Measurements from ENCODE around the gene HIP1R.

Gene HIP1R

DNA sequence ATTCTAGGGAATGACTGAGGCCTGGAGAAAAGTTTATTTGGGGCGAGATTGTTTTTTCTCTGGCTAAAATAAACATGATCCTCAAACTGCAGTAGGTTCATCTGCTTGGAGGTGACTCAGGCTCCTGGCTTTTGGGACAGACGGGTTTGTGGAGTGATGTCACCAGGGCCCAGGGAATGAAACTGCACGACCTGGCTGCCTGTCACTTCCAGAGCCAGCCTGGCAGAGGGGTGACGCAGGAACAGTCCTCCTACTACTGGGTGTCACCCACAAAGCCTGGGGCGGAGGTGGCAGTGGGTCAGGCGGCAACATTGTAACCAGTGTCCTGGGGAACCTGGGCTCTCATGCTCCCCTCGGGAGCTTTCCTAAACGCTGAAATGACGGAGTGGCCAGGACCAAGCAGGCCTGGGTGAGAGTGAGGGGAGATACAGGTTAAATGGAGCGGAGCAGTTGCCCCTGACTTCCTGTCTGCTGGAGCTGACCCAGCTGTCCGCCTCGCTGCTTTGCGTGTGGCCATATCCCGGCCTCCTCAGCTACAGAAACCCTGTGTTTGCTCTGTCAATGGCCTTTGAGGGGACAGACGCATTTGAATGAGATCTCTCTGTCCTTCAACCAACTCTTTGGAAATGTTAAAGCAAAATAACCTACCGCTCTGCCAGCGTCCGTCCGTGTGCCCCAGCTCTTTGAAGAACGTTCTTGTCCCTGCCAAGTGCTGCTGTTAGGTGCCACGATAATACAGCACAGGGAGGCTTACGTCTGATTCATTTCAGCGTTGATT, 6.5 kb downstream of the HIP1R start:
- no peaks in the 10 kb centered on the region for H3K9me3 ChIP-seq (ENCODE audit: control insufficient read depth in 2 of 2, low read length in 2 of 2)
- H3K27me3 ChIP-seq (ENCODE audit: control insufficient read depth in 2 of 2, insufficient read depth in 2 of 2, low read length in 2 of 2), result no peaks in the 10 kb centered on the region
- H3K36me3 ChIP-seq (ENCODE audit: control insufficient read depth in 2 of 2, insufficient read depth in 2 of 2, low read length in 2 of 2), result peaks cover 0 to 2% of the 10 kb centered on the region in 2 donors
- H3K9ac ChIP-seq (ENCODE audit: low read depth in 1 of 2, low read length in 2 of 2), result no peak overlapping the region
- peaks cover 32 to 33% of the 10 kb centered on the region in 2 donors for H3K4me1 ChIP-seq (ENCODE audit: control insufficient read depth in 2 of 2, insufficient read depth in 2 of 2, low read length in 2 of 2)
- H3K4me3 ChIP-seq (ENCODE audit: low read length in 2 of 2), result no peak overlapping the region
- H3K27ac ChIP-seq (ENCODE audit: low read depth in 2 of 2, low read length in 2 of 2), result no peak overlapping the region

DNA sequence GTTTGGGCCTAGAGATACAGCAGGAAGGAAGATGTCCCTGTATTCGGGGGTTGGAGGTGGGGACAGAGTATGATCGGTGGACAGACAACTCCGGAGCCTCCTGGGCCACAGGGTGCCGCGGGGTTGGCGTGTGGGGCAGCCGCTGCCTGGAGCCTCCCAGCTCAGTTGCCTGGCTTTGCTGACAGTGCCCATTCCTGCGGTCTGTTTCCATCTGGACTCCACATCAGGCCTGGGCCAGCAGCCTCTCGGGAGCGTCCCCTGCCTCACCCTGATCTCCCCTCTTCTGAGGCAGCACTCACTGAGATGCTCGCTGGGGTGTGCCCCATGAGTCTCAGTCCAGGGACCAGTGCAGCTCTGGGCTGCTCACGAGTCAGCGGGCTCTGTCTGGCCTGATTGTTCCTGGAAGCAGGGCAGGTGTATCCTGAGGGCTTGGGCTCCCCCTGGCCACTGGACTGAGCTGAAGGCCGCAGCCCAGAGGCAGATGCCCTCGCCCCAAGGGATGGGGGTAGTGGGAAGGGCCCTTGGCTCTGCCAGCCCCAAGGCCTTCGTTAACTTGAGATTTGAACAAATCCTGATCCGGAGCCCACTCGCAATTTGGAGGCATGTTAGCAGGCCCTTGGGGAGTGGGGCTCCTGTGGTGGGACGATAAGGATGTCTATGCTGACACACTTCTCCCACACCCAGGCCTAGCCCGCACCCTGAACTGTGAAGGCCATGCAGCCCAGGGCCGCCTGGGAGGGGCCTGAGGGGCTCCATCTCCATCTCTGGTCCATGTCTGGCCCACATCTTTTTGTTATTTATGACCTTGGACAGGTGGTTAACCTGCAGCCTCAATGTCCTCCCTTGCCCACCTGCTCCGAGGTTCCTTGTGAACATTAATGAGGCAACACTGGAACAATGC, 7.5 kb downstream of the HIP1R start:
- H3K36me3 ChIP-seq (ENCODE audit: control insufficient read depth in 2 of 2, insufficient read depth in 2 of 2, low read length in 2 of 2), result peaks cover 0 to 2% of the 10 kb centered on the region in 2 donors
- peaks cover 24 to 25% of the 10 kb centered on the region in 2 donors for H3K4me1 ChIP-seq (ENCODE audit: control insufficient read depth in 2 of 2, insufficient read depth in 2 of 2, low read length in 2 of 2)
- no peak overlapping the region for H3K9ac ChIP-seq (ENCODE audit: low read depth in 1 of 2, low read length in 2 of 2)
- H3K9me3 ChIP-seq (ENCODE audit: control insufficient read depth in 2 of 2, low read length in 2 of 2), result no peaks in the 10 kb centered on the region
- no peaks in the 10 kb centered on the region for H3K27me3 ChIP-seq (ENCODE audit: control insufficient read depth in 2 of 2, insufficient read depth in 2 of 2, low read length in 2 of 2)
- no peak overlapping the region for H3K27ac ChIP-seq (ENCODE audit: low read depth in 2 of 2, low read length in 2 of 2)
- no peak overlapping the region for H3K4me3 ChIP-seq (ENCODE audit: low read length in 2 of 2)

DNA sequence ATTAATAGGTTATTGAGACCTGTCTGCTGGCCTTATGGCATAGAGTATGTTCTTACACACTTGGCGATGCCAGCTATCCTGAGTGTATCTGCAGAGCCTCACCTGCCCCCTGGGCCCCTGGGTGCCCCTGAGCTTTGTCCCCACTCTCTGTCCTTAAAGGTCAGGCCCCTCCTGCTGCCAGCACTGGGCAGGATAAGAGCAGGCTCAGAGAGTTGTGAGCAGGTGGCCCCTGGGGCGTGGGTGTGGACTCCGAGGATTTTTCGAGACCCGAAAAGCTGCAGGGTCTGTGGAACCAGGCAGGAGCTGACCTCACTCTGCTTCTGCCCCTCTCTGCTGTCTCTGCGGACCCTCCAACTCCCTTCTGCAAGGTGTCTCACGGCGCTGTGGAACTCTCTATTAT, 8.2 kb downstream of the HIP1R start:
- Histone ChIP-seq H3K9me3 (ENCODE audit: control insufficient read depth in 2 of 2, low read length in 2 of 2) (no peaks in the 10 kb centered on the region), H3K36me3 (ENCODE audit: control insufficient read depth in 2 of 2, insufficient read depth in 2 of 2, low read length in 2 of 2) (peaks cover 0 to 4% of the 10 kb centered on the region in 2 donors), H3K27ac (ENCODE audit: low read depth in 2 of 2, low read length in 2 of 2) (no peak overlapping the region), H3K27me3 (ENCODE audit: control insufficient read depth in 2 of 2, insufficient read depth in 2 of 2, low read length in 2 of 2) (no peaks in the 10 kb centered on the region), H3K4me1 (ENCODE audit: control insufficient read depth in 2 of 2, insufficient read depth in 2 of 2, low read length in 2 of 2) (peaks cover 17 to 19% of the 10 kb centered on the region in 2 donors), H3K4me3 (ENCODE audit: low read length in 2 of 2) (no peak overlapping the region), H3K9ac (ENCODE audit: low read depth in 1 of 2, low read length in 2 of 2) (no peak overlapping the region)

DNA sequence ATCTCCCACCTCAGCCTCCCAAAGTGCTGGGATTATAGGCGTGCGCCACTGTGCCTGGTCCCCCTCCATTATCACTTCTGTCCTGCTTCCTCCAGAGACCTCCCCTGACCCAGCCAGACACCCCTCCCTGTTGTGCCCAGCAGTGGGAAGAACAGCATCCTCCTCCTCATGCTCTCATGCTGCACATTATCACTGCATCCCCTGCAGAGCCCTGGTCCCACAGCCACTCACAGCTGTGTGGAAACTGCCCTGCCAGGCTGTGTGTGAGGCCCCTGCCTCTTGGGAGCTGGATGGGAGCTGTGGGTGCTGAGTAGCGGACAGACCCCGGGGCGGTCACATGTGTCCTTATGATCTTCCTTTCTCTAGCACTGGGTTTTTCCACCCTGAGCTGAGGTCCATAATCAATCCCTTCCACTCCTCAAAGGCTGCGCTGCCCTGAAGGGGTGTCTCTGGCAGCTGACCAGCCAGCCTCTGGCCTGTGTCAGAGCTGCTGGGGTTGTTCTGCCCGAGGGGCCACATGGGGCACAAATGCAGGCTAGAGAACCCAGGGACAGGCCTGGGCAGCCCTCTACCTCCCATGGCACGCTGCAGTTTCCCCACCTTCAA, 9.2 kb downstream of the HIP1R start:
- Histone ChIP-seq H3K27ac (ENCODE audit: low read depth in 2 of 2, low read length in 2 of 2) (no peak overlapping the region), H3K9ac (ENCODE audit: low read depth in 1 of 2, low read length in 2 of 2) (no peak overlapping the region), H3K27me3 (ENCODE audit: control insufficient read depth in 2 of 2, insufficient read depth in 2 of 2, low read length in 2 of 2) (no peaks in the 10 kb centered on the region), H3K9me3 (ENCODE audit: control insufficient read depth in 2 of 2, low read length in 2 of 2) (no peaks in the 10 kb centered on the region), H3K4me1 (ENCODE audit: control insufficient read depth in 2 of 2, insufficient read depth in 2 of 2, low read length in 2 of 2) (peaks cover 7 to 9% of the 10 kb centered on the region in 2 donors), H3K4me3 (ENCODE audit: low read length in 2 of 2) (no peak overlapping the region), H3K36me3 (ENCODE audit: control insufficient read depth in 2 of 2, insufficient read depth in 2 of 2, low read length in 2 of 2) (peaks cover 0 to 9% of the 10 kb centered on the region in 2 donors)

DNA sequence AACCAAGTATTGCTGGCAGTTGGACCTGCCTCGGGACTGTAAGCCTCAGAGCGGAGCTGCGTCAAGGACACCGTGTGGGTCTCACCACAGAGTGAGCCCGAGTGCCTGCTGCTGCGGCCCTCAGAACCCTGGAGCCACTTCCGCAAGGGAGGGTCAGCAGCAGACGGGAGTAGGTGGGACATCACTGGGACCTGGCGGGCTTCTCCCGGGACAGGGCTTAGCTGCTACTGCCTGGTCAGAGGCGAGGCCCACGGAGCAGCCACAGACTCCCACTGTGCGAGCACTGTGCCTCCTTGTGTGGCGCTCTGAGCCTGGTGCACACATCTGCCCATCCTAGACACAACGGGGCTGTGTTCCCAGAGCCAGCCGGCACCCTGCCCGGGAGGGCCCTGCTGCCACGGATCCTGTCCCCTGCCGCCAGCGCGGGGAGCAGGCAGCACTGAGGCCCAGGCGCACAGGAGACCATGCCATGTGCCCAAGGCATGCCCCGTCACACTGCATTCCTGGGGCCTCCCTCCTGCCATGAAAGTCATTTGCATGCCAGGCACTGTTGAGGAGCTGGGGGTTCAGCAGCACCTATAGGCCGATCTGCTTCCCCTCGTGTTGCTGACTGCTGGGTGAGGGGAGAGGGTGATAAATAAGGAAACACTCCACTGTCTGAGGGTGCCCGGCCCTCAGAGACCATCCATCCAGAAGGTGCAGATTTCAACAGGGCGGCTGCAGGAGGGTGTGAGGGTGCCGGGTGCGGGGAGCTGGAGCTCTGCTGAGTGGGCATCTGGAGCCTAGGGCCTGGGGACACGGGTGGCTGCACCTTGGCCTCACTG, 10.0 kb downstream of the HIP1R start:
- Histone ChIP-seq H3K4me1 (ENCODE audit: control insufficient read depth in 2 of 2, insufficient read depth in 2 of 2, low read length in 2 of 2) (peaks cover 2% of the 10 kb centered on the region in 2 donors), H3K27me3 (ENCODE audit: control insufficient read depth in 2 of 2, insufficient read depth in 2 of 2, low read length in 2 of 2) (no peaks in the 10 kb centered on the region), H3K36me3 (ENCODE audit: control insufficient read depth in 2 of 2, insufficient read depth in 2 of 2, low read length in 2 of 2) (peaks cover 0 to 10% of the 10 kb centered on the region in 2 donors), H3K4me3 (ENCODE audit: low read length in 2 of 2) (no peak overlapping the region), H3K9ac (ENCODE audit: low read depth in 1 of 2, low read length in 2 of 2) (no peak overlapping the region), H3K9me3 (ENCODE audit: control insufficient read depth in 2 of 2, low read length in 2 of 2) (no peaks in the 10 kb centered on the region), H3K27ac (ENCODE audit: low read depth in 2 of 2, low read length in 2 of 2) (no peak overlapping the region)

DNA sequence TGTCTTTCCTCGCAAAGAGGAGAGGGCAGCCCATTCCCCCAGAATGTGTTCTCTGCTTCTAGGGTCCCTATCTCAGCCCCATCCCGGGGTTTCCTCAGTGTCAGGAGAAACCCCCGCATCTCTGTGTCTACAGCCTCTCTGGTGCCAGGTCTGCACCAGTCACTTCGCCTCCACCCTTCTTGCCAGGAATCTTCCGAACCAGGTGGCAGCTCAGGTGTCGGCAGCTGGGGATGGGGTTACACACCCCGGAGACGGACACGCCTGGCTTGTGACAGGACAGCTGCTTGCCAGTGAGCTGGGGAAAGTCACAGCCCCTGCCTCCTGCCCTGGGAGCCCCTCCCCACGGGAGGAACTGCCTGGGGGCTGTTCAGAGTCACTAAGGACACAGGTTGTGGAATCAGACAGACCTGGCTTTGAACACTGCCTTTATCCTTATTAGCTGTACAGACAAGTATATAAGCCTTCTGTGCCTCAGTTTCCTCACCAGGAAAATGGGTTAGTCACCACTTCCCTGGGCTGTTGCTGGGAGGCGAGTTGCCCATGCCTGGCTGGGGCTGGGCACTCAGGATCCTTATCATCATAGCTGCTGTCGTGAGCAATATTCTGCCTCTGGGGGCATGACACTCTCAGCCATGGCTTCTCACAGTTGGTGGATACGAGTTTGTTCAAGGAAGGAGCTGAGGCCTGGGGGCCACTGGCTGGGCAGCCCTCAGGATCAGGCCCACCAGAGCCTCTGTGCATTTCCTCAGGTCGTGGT, 10.8 kb downstream of the HIP1R start:
- H3K9me3 ChIP-seq (ENCODE audit: control insufficient read depth in 2 of 2, low read length in 2 of 2), result no peaks in the 10 kb centered on the region
- no peak overlapping the region for H3K4me3 ChIP-seq (ENCODE audit: low read length in 2 of 2)
- H3K4me1 ChIP-seq (ENCODE audit: control insufficient read depth in 2 of 2, insufficient read depth in 2 of 2, low read length in 2 of 2), result no peaks in the 10 kb centered on the region
- H3K27me3 ChIP-seq (ENCODE audit: control insufficient read depth in 2 of 2, insufficient read depth in 2 of 2, low read length in 2 of 2), result no peaks in the 10 kb centered on the region
- no peak overlapping the region for H3K9ac ChIP-seq (ENCODE audit: low read depth in 1 of 2, low read length in 2 of 2)
- peaks cover 0 to 10% of the 10 kb centered on the region in 2 donors for H3K36me3 ChIP-seq (ENCODE audit: control insufficient read depth in 2 of 2, insufficient read depth in 2 of 2, low read length in 2 of 2)
- H3K27ac ChIP-seq (ENCODE audit: low read depth in 2 of 2, low read length in 2 of 2), result no peak overlapping the region

DNA sequence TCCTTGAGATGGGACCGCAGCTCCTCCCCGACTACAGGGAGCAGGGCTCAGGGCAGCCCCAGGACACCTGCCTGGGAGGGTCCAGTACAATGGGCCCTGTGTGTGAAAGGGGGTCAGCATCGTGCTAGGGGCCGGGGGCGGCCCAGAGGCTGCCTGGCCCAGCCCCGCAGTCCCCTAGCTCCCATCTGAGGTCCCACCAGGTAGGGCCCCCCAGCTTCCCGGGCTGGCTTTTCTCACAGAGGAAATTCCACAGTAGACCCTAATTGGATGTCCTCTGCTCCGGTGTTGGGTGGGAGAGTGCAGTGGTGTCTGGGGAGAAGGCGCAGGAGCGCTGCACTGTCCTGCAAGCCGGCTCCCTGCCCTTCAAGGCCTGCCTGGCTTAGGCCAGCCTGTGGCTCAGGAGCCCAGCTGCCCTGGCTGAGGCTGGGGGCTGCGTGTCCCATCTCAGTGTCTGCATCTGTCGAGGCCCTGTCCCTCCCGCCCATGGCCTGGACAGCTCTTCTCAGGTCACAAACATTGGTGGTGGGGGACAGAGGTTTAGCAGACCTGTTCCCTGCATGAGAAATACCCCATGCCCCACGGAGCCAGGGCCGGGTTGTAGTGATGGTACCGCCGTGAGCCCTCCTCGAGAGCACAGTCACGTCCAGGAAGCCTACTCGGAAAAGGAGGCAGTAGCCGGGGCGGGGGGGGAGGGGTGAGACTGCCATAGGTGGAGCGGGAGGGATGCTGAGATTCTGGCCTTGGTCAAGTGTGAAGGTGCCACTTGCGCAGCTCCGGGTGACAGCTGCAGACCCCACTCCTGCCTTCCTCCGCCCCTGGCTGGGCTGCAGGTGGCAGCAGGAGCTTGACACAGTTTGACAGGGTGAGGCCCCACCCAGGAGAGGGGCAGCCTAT, 11.6 kb downstream of the HIP1R start:
- Histone ChIP-seq H3K9me3 (ENCODE audit: control insufficient read depth in 2 of 2, low read length in 2 of 2) (no peaks in the 10 kb centered on the region), H3K4me3 (ENCODE audit: low read length in 2 of 2) (no peak overlapping the region), H3K9ac (ENCODE audit: low read depth in 1 of 2, low read length in 2 of 2) (no peak overlapping the region), H3K27ac (ENCODE audit: low read depth in 2 of 2, low read length in 2 of 2) (no peak overlapping the region), H3K36me3 (ENCODE audit: control insufficient read depth in 2 of 2, insufficient read depth in 2 of 2, low read length in 2 of 2) (peaks cover 3 to 10% of the 10 kb centered on the region in 2 donors), H3K27me3 (ENCODE audit: control insufficient read depth in 2 of 2, insufficient read depth in 2 of 2, low read length in 2 of 2) (no peaks in the 10 kb centered on the region), H3K4me1 (ENCODE audit: control insufficient read depth in 2 of 2, insufficient read depth in 2 of 2, low read length in 2 of 2) (no peaks in the 10 kb centered on the region)

DNA sequence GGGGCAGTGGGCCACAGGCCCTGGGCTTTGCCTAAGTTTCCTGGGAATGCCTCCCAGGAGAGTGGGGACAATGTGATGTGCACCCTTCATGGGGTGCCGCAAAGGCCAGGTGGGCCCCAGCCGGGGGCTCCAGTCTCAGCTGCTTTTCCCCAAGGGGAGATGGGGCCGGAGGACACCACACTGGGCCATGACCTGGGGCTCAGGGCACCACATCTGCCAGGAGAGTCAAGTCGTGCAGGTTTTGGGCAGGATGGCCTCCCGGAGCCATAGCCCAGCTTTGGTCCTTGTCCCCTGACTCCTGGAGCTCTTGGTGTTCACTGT, 12.2 kb downstream of the HIP1R start:
- Histone ChIP-seq H3K27me3 (ENCODE audit: control insufficient read depth in 2 of 2, insufficient read depth in 2 of 2, low read length in 2 of 2) (no peaks in the 10 kb centered on the region), H3K27ac (ENCODE audit: low read depth in 2 of 2, low read length in 2 of 2) (no peak overlapping the region), H3K9me3 (ENCODE audit: control insufficient read depth in 2 of 2, low read length in 2 of 2) (no peaks in the 10 kb centered on the region), H3K4me1 (ENCODE audit: control insufficient read depth in 2 of 2, insufficient read depth in 2 of 2, low read length in 2 of 2) (no peaks in the 10 kb centered on the region), H3K4me3 (ENCODE audit: low read length in 2 of 2) (no peak overlapping the region), H3K9ac (ENCODE audit: low read depth in 1 of 2, low read length in 2 of 2) (no peak overlapping the region), H3K36me3 (ENCODE audit: control insufficient read depth in 2 of 2, insufficient read depth in 2 of 2, low read length in 2 of 2) (peaks cover 7 to 15% of the 10 kb centered on the region in 2 donors)

All from mucosa of rectum (tissue), 2 donors.